DND-41 (cell line): ENCODE measurements around the gene BCKDK.

Experiments
- CTCF ChIP-seq: IDR thresholded peaks from 2 replicates; pipeline ENCODE4 v1.5.1; 2012; ENCODE audit warnings: borderline replicate concordance, low read length, moderate library complexity, mild to moderate bottlenecking; ENCODE audit not compliant: poor library complexity, severe bottlenecking; ENCODE audit errors: extremely low read depth
- EZH2 ChIP-seq: IDR thresholded peaks from 3 replicates; pipeline ENCODE4 v1.6.1; 2012; ENCODE audit warnings: borderline replicate concordance, low read depth, mild to moderate bottlenecking, moderate library complexity, low read length, inconsistent platforms; ENCODE audit not compliant: severe bottlenecking

- TF ChIP-seq CTCF (no peak), EZH2 (no peak)
These were observed 22.2 kb downstream of the BCKDK start for GRCh38 chr16:31130336-31130891.
